GM12878 (cell line): ENCODE results near the gene CNMD. TPM values are rescaled to one million over a fixed set of nuclear protein-coding genes. Genes with fewer than 3 reads are reported as not detected.
"Not testable (repeated sequence)": the region's sequence is repeated elsewhere in the genome, so short reads cannot be mapped to it uniquely, and the experiment has no call there.

Source experiments
- ATAC-seq: fragments of 200-7000 bp; cut with Tn5 transposase; 3 replicates; pipeline ENCODE4 v1.9.1; 2020; ENCODE audit warnings: mild to moderate bottlenecking, moderate library complexity
- BruUV-seq: library from RNA; stranded (reverse); fragments of 400-500 nt; replicated peaks from 2 replicates; lab custom pipeline; 2021; lab: Mats Ljungman, UMichigan
- CTCF ChIA-PET: fragments of 300-600 bp; sonication (Branson Sonifier 250); formaldehyde crosslinking; extraction: SDS; loops from one replicate; lab custom pipeline; 2021; ENCODE audit warnings: inconsistent platforms; lab: Yijun Ruan, JAX
- POLR2A ChIA-PET: fragments of 350-600 bp; formaldehyde crosslinking; extraction: SDS; loops from one replicate; lab custom pipeline; 2021; ENCODE audit warnings: inconsistent platforms; lab: Charles Lee
- RAD21 ChIA-PET: fragments of 300-600 bp; sonication (Branson Sonifier 250); formaldehyde crosslinking; loops from one replicate; lab custom pipeline; 2023; ENCODE audit warnings: antibody characterized with exemption; ENCODE audit not compliant: unreplicated experiment; lab: Charles Lee
- SMC1A ChIA-PET: fragments of 300-600 bp; sonication (Branson Sonifier 250); formaldehyde crosslinking; loops from one replicate; lab custom pipeline; 2023; ENCODE audit not compliant: unreplicated experiment, uncharacterized antibody; lab: Charles Lee
- DNase-seq: peaks from one replicate; pipeline ENCODE4 v3.0.0-alpha.2; 2011; ENCODE audit warnings: low read depth, low spot score
- FAIRE-seq: peaks from 3 replicates; lab custom pipeline; 2011; peaks lifted over from hg19 to GRCh38; lab: Jason Lieb, UNC
- H2AFZ ChIP-seq: 2 replicates; pipeline ENCODE4 v1.6.0; 2011; ENCODE audit warnings: low read depth, low read length, control low read depth; ENCODE audit not compliant: control insufficient read depth
- H3K27ac ChIP-seq: 2 replicates; pipeline ENCODE4 v1.5.1; 2011; ENCODE audit warnings: control low read depth; ENCODE audit not compliant: control insufficient read depth, insufficient read depth
- H3K27me3 ChIP-seq, 2 experiments: replicated peaks in 1 of 2; 2 replicates each; pipeline versions ENCODE4 v1.6.0 to v1.6.1; 2011; ENCODE audit warnings: low read length in 1 of 2; ENCODE audit not compliant: control insufficient read depth in 2 of 2, insufficient read depth in 2 of 2
- H3K36me3 ChIP-seq, 2 experiments: 2 replicates each; pipeline ENCODE4 v1.5.1; 2011; ENCODE audit warnings: low read length in 1 of 2; ENCODE audit not compliant: control insufficient read depth in 2 of 2, insufficient read depth in 2 of 2
- H3K4me1 ChIP-seq: 2 replicates; pipeline ENCODE4 v1.6.1; 2011; ENCODE audit warnings: mild to moderate bottlenecking, low read length, moderate library complexity, mixed read lengths; ENCODE audit not compliant: control insufficient read depth, insufficient read depth
- H3K4me2 ChIP-seq: 2 replicates; pipeline ENCODE4 v1.6.0; 2011; ENCODE audit warnings: control low read depth; ENCODE audit not compliant: control insufficient read depth, insufficient read depth
- H3K4me3 ChIP-seq: fragments of 200-600 bp; sonication (generic); 2 replicates; pipeline ENCODE4 v1.5.1; 2016
- H3K79me2 ChIP-seq: 2 replicates; pipeline ENCODE4 v1.6.0; 2011; ENCODE audit warnings: low read length; ENCODE audit not compliant: control insufficient read depth, insufficient read depth
- H3K9ac ChIP-seq: 2 replicates; pipeline ENCODE4 v1.8.0; 2011; ENCODE audit warnings: low read length, control low read depth, mixed read lengths; ENCODE audit not compliant: control insufficient read depth, insufficient read depth
- H3K9me3 ChIP-seq: replicated peaks from 3 replicates; pipeline ENCODE4 v1.5.1; 2011; ENCODE audit warnings: mild to moderate bottlenecking, low read length; ENCODE audit not compliant: control insufficient read depth, insufficient read depth
- H4K20me1 ChIP-seq: 2 replicates; pipeline ENCODE4 v1.6.0; 2011; ENCODE audit not compliant: control insufficient read depth, insufficient read depth
- IKZF1 ChIP-seq: fragments of 450-650 bp; conservative IDR thresholded peaks from 2 replicates; pipeline ENCODE4 v1.6.1; 2017; ENCODE audit warnings: antibody characterized with exemption, mild to moderate bottlenecking
- KLF5 ChIP-seq: fragments of 450-650 bp; IDR thresholded peaks from 2 replicates; pipeline ENCODE4 v1.6.1; 2014; ENCODE audit warnings: mild to moderate bottlenecking; ENCODE audit not compliant: partially characterized antibody
- PML ChIP-seq: IDR thresholded peaks from 2 replicates; pipeline ENCODE4 v1.6.1; 2012; ENCODE audit warnings: low read length, inconsistent platforms
- SUPT20H ChIP-seq: IDR thresholded peaks from 2 replicates; pipeline ENCODE4 v1.6.1; 2011; ENCODE audit warnings: low read depth, mild to moderate bottlenecking, low read length, moderate library complexity, borderline replicate concordance; ENCODE audit not compliant: control insufficient read depth
- ZNF274 ChIP-seq: IDR thresholded peaks from one replicate; pipeline ENCODE4 v1.8.0; 2011; ENCODE audit not compliant: insufficient read length, insufficient read depth
- WGBS: methylation state at CpG from one replicate; pipeline ENCODE4 v1.1.6; 2016; ENCODE audit warnings: low lambda C conversion rate; ENCODE audit not compliant: insufficient replicate concordance, insufficient coverage; ENCODE audit errors: missing lambda C conversion rate; 5-methylcytosine and 5-hydroxymethylcytosine counted together
- in situ Hi-C: fragments of 300-500 bp; cut with MboI; formaldehyde crosslinking; loops from 9 replicates; pipeline ENCODE4 v1.14.3; 2018; ENCODE audit warnings: mixed read lengths
- intact Hi-C: fragments of 100-400 bp; cut with micrococcal nuclease; formaldehyde crosslinking; loops from one replicate; pipeline ENCODE4 v1.14.2; 2022; ENCODE audit not compliant: unreplicated experiment
- polyA plus RNA-seq, 11 experiments: library from polyadenylated mRNA; depleted of rRNA in 4 of 11; unstranded in 6 of 11; stranded (reverse) in 5 of 11; fragments of >200 nt; fragmentation: Nextera tagmentation in 4 of 11; fragmentation: Illumina TruSeq in 1 of 11; extraction: Ambion mirVana in 4 of 11; extraction: Trizol in 1 of 11; gene quantifications; 1 replicate in 1 of 11; 2 replicates in 10 of 11; pipeline versions ENCODE4 v1.2.1 to v1.2.3, GENCODE V29; 2011 to 2016; ENCODE audit warnings: inconsistent platforms in 2 of 11, missing spikeins in 2 of 11, low read depth in 1 of 11
- total RNA-seq, 4 experiments: library from RNA; depleted of rRNA in 3 of 4; stranded (reverse); fragments of >200 nt in 3 of 4; fragmentation: Illumina TruSeq in 1 of 4; extraction: Trizol in 1 of 4; gene quantifications; 2 replicates each; pipeline versions ENCODE4 v1.2.1 to v1.2.3, GENCODE V29; 2013 to 2021
- TF ChIP-seq, protein P1 (sequence below): fragments of 450-650 bp; IDR thresholded peaks from 2 replicates; pipeline ENCODE4 v1.6.1; 2016; ENCODE audit warnings: mild to moderate bottlenecking

CNMD gene
- total and polyA plus RNA-seq, 10 of the 15 experiments (the other 5 are each of a cell fraction or from before 2014, with no cell fraction given) = 0.31 to 1.6 (median 0.73) TPM

DNA sequence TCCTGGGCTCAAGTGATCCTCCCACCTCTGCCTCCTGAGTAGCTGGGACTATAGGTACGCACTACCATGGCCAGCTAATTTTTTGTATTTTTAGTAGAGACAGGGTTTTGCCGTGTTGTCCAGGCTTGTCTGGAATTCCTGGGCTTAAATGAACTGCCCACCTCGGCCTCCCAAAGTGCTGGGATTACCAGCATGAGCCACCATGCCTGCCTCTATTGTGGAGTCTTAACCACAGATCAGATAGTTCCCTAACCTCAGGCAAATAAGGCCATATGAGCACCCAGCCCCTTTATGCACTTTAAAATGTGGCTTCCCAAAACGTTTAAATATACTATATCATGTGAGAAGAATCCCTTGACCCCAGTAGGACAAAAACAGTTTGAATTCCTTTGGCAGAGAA is 16.4 kb downstream of the CNMD start:
- Histone ChIP-seq H3K4me2 (no peak overlapping the region), H3K9me3 (no peaks in the 10 kb centered on the region), H3K4me3 (no peak overlapping the region), H2AFZ (no peak overlapping the region), H3K27me3 (no peaks in the 10 kb centered on the region), H3K9ac (no peak overlapping the region), H3K79me2 (no peaks in the 10 kb centered on the region), H3K27ac (no peak overlapping the region), H3K4me1 (no peaks in the 10 kb centered on the region), H4K20me1 (no peaks in the 10 kb centered on the region), H3K36me3 (no peaks in the 10 kb centered on the region)
- no TSS peak for BruUV-seq
- TF ChIP-seq IKZF1 (no peak), PML (no peak), ZNF274 (no peak), SUPT20H (no peak), KLF5 (no peak)
- TF ChIP-seq, protein P1, sequence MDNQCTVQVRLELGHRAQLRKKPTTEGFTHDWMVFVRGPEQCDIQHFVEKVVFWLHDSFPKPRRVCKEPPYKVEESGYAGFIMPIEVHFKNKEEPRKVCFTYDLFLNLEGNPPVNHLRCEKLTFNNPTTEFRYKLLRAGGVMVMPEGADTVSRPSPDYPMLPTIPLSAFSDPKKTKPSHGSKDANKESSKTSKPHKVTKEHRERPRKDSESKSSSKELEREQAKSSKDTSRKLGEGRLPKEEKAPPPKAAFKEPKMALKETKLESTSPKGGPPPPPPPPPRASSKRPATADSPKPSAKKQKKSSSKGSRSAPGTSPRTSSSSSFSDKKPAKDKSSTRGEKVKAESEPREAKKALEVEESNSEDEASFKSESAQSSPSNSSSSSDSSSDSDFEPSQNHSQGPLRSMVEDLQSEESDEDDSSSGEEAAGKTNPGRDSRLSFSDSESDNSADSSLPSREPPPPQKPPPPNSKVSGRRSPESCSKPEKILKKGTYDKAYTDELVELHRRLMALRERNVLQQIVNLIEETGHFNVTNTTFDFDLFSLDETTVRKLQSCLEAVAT = no peak
- ATAC-seq = no peak
- ChIA-PET RAD21 (interaction anchor here (0.7 to 2.0 kb wide), 6 partner anchors 10 to 245 kb away, joined by 3 to 12 read pairs (median 4); no protein-coding TSS in a partner anchor), CTCF (interaction anchor here (1.0 to 2.4 kb wide), 5 partner anchors 10 to 86 kb away, joined by 3 to 15 read pairs (median 8); no protein-coding TSS in a partner anchor), POLR2A (interaction anchor here (2.8 kb wide), 1 partner anchor 10 kb away, joined by 13 read pairs; no protein-coding TSS in a partner anchor), SMC1A (interaction anchor here (0.9 to 4.3 kb wide), 13 partner anchors 10 to 50 kb away, joined by 3 to 20 read pairs (median 7); no protein-coding TSS in a partner anchor)
- DNase-seq = no peak
- no peak for FAIRE-seq
- intact Hi-C loops (no loop called here), in situ Hi-C loops (no loop called here)
- 17% methylated on average over 4 of the region's 4 CpGs for WGBS

DNA sequence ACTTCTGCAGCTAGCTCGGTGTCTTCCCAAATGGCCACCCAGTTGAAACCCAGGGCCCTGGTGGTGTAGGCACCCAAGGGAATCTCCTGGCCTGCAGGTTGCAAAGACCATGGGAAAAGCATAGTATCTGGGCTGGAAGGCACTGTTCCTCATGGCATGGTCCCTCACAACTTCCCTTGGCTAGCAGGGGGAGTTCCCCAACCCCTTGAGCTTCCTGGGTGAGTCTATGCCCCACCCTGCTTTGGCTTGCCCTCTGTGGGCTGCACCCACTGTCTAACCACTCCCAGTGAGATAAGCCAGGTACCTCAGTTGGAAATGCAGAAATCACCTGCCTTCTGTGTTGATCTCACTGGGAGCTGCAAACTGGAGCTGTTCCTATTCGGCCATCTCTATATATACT is 18.3 kb downstream of the CNMD start:
- ATAC-seq, DNase-seq, in situ Hi-C loops, FAIRE-seq, H3K36me3 ChIP-seq, H3K27me3 ChIP-seq, BruUV-seq, H2AFZ ChIP-seq, H4K20me1 ChIP-seq, H3K4me1 ChIP-seq, H3K9ac ChIP-seq, H3K27ac ChIP-seq, intact Hi-C loops, H3K4me2 ChIP-seq, H3K4me3 ChIP-seq, H3K9me3 ChIP-seq, H3K79me2 ChIP-seq: not testable (repeated sequence)
- SMC1A ChIA-PET = interaction anchor here (0.8 to 3.1 kb wide), 9 partner anchors 8 to 130 kb away, joined by 3 to 17 read pairs (median 7); no protein-coding TSS in a partner anchor
- RAD21 ChIA-PET = interaction anchor here (1.3 to 2.0 kb wide), 2 partner anchors 56 to 87 kb away, joined by 6 to 12 read pairs; no protein-coding TSS in a partner anchor
- POLR2A ChIA-PET = interaction anchor here (0.9 to 2.8 kb wide), 2 partner anchors 8 to 23 kb away, joined by 4 to 13 read pairs; no protein-coding TSS in a partner anchor
- CTCF ChIA-PET = interaction anchor here (1.3 to 2.4 kb wide), 4 partner anchors 8 to 87 kb away, joined by 3 to 15 read pairs (median 11); no protein-coding TSS in a partner anchor
- WGBS = 24% methylated on average over 2 of the region's 2 CpGs

DNA sequence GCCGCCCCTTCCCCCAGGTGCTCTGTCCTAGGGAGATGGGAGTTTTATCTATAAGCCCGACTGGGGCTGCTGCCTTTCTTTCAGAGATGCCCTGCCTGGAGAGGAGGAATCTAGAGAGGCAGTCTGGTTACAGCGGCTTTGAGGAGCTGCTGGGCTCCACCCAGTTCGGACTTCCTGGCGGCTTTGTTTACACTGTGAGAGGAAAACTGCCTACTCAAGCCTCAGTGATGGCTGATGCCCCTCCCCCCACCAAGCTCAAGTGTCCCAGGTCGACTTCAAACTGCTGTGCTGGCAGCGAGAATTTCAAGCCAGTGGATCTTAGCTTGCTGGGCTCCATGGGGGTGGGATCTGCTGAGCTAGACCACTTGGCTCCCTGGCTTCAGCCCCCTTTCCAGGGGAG is 18.7 kb downstream of the CNMD start:
- H3K4me2 ChIP-seq, H3K27ac ChIP-seq, H3K9ac ChIP-seq, H3K27me3 ChIP-seq, H3K4me3 ChIP-seq, FAIRE-seq, H3K9me3 ChIP-seq, ATAC-seq, H2AFZ ChIP-seq, DNase-seq, in situ Hi-C loops, H3K79me2 ChIP-seq, H3K36me3 ChIP-seq, H3K4me1 ChIP-seq, intact Hi-C loops, BruUV-seq, H4K20me1 ChIP-seq: not testable (repeated sequence)
- ChIA-PET CTCF (interaction anchor here (2.2 to 2.4 kb wide), 3 partner anchors 8 to 87 kb away, joined by 8 to 15 read pairs (median 14); no protein-coding TSS in a partner anchor), POLR2A (interaction anchor here (2.8 kb wide), 1 partner anchor 8 kb away, joined by 13 read pairs; no protein-coding TSS in a partner anchor), RAD21 (interaction anchor here (1.3 kb wide), 1 partner anchor 56 kb away, joined by 6 read pairs; no protein-coding TSS in a partner anchor), SMC1A (interaction anchor here (1.2 to 3.1 kb wide), 6 partner anchors 7 to 29 kb away, joined by 3 to 17 read pairs (median 7); no protein-coding TSS in a partner anchor)
- 32% methylated on average over 7 of the region's 7 CpGs for WGBS
